SK-N-MC (cell line): ENCODE results near the gene IL17RB.

ENCODE experiments used
- EZH2 ChIP-seq: fragments of 200-600 bp; sonication (generic); IDR thresholded peaks from one replicate; pipeline ENCODE4 v1.6.1; 2017; ENCODE audit warnings: antibody characterized with exemption
- FOXP2 ChIP-seq: optimal IDR thresholded peaks from 2 replicates; pipeline ENCODE3; 2011; ENCODE audit warnings: mild to moderate bottlenecking, moderate library complexity; ENCODE audit not compliant: insufficient read depth; ENCODE audit errors: extremely low read length, control extremely low read depth

GRCh38 chr3:53858096-53858741 is 11.9 kb downstream of the IL17RB start:
- TF ChIP-seq EZH2: no peak
- TF ChIP-seq FOXP2: no peak
